Neural progenitor cell (in vitro differentiated cells): ENCODE measurements around the gene SHC3.

ENCODE experiments used
- CTCF ChIP-seq: fragments of 200-600 bp; sonication (generic); IDR thresholded peaks from 2 replicates; pipeline ENCODE4 v1.5.1; 2017; ENCODE audit warnings: antibody characterized with exemption, mild to moderate bottlenecking
- EZH2 ChIP-seq: fragments of 200-600 bp; sonication (generic); IDR thresholded peaks from 2 replicates; pipeline ENCODE4 v1.6.1; 2017; ENCODE audit warnings: antibody characterized with exemption, mild to moderate bottlenecking, moderate library complexity

DNA sequence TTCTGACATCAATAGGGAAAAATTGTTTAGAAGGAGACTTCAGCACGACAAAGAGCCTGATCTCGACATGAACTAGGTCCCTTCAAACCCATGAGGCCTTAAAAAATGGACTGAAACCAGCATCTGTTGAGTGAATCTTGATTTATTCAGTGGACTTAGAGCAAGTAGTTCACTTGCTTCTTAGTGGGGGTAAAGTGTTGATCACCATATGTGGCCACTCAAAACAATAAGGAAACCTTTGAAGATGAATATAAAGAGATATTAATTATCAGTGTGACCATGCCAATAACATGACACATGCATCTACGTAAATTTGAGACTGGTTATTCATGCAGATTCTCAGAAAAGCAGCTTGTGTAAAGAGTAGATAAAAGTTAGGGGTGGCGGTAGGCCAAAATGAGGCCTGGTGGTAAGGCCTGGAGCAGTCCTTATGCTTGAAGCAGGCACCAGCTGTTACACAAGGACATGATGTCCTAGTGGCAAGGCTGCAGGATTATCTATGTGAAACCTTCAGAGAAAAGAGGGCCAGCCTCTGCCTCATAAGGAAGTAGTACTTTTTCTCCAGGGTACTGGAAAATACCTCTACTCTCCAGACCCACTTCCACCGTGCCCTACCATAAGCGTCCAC, 126.0 kb downstream of the SHC3 start:
- TF ChIP-seq EZH2: no peak
- TF ChIP-seq CTCF: no peak
